GM12878 (cell line): Measurements from ENCODE around the gene ZNF519. TPM values are rescaled to one million over a fixed set of nuclear protein-coding genes. Genes with fewer than 3 reads are reported as not detected.
A peak's percentile ranks its signal among the peaks of the same experiment; 100 is the strongest.

Source experiments
- ATAC-seq: fragments of 200-7000 bp; cut with Tn5 transposase; 3 replicates; pipeline ENCODE4 v1.9.1; 2020; ENCODE audit warnings: mild to moderate bottlenecking, moderate library complexity
- BruUV-seq: library from RNA; stranded (reverse); fragments of 400-500 nt; replicated peaks from 2 replicates; lab custom pipeline; 2021; lab: Mats Ljungman, UMichigan
- CTCF ChIA-PET: fragments of 300-600 bp; sonication (Branson Sonifier 250); formaldehyde crosslinking; extraction: SDS; loops from one replicate; lab custom pipeline; 2021; ENCODE audit warnings: inconsistent platforms; lab: Yijun Ruan, JAX
- POLR2A ChIA-PET: fragments of 350-600 bp; formaldehyde crosslinking; extraction: SDS; loops from one replicate; lab custom pipeline; 2021; ENCODE audit warnings: inconsistent platforms; lab: Charles Lee
- RAD21 ChIA-PET: fragments of 300-600 bp; sonication (Branson Sonifier 250); formaldehyde crosslinking; loops from one replicate; lab custom pipeline; 2023; ENCODE audit warnings: antibody characterized with exemption; ENCODE audit not compliant: unreplicated experiment; lab: Charles Lee
- SMC1A ChIA-PET: fragments of 300-600 bp; sonication (Branson Sonifier 250); formaldehyde crosslinking; loops from one replicate; lab custom pipeline; 2023; ENCODE audit not compliant: unreplicated experiment, uncharacterized antibody; lab: Charles Lee
- DNase-seq: peaks from one replicate; pipeline ENCODE4 v3.0.0-alpha.2; 2011; ENCODE audit warnings: low read depth, low spot score
- FAIRE-seq: peaks from 3 replicates; lab custom pipeline; 2011; peaks lifted over from hg19 to GRCh38; lab: Jason Lieb, UNC
- H2AFZ ChIP-seq: 2 replicates; pipeline ENCODE4 v1.6.0; 2011; ENCODE audit warnings: low read depth, low read length, control low read depth; ENCODE audit not compliant: control insufficient read depth
- H3K27ac ChIP-seq: 2 replicates; pipeline ENCODE4 v1.5.1; 2011; ENCODE audit warnings: control low read depth; ENCODE audit not compliant: control insufficient read depth, insufficient read depth
- H3K27me3 ChIP-seq, 2 experiments: replicated peaks in 1 of 2; 2 replicates each; pipeline versions ENCODE4 v1.6.0 to v1.6.1; 2011; ENCODE audit warnings: low read length in 1 of 2; ENCODE audit not compliant: control insufficient read depth in 2 of 2, insufficient read depth in 2 of 2
- H3K36me3 ChIP-seq, 2 experiments: 2 replicates each; pipeline ENCODE4 v1.5.1; 2011; ENCODE audit warnings: low read length in 1 of 2; ENCODE audit not compliant: control insufficient read depth in 2 of 2, insufficient read depth in 2 of 2
- H3K4me1 ChIP-seq: 2 replicates; pipeline ENCODE4 v1.6.1; 2011; ENCODE audit warnings: mild to moderate bottlenecking, low read length, moderate library complexity, mixed read lengths; ENCODE audit not compliant: control insufficient read depth, insufficient read depth
- H3K4me2 ChIP-seq: 2 replicates; pipeline ENCODE4 v1.6.0; 2011; ENCODE audit warnings: control low read depth; ENCODE audit not compliant: control insufficient read depth, insufficient read depth
- H3K4me3 ChIP-seq: fragments of 200-600 bp; sonication (generic); 2 replicates; pipeline ENCODE4 v1.5.1; 2016
- H3K79me2 ChIP-seq: 2 replicates; pipeline ENCODE4 v1.6.0; 2011; ENCODE audit warnings: low read length; ENCODE audit not compliant: control insufficient read depth, insufficient read depth
- H3K9ac ChIP-seq: 2 replicates; pipeline ENCODE4 v1.8.0; 2011; ENCODE audit warnings: low read length, control low read depth, mixed read lengths; ENCODE audit not compliant: control insufficient read depth, insufficient read depth
- H3K9me3 ChIP-seq: replicated peaks from 3 replicates; pipeline ENCODE4 v1.5.1; 2011; ENCODE audit warnings: mild to moderate bottlenecking, low read length; ENCODE audit not compliant: control insufficient read depth, insufficient read depth
- H4K20me1 ChIP-seq: 2 replicates; pipeline ENCODE4 v1.6.0; 2011; ENCODE audit not compliant: control insufficient read depth, insufficient read depth
- CBFB ChIP-seq: IDR thresholded peaks from 2 replicates; pipeline ENCODE4 v1.6.1; 2016; ENCODE audit warnings: antibody characterized with exemption, low read depth
- CTCF ChIP-seq, 3 experiments: IDR thresholded peaks in 2 of 3; conservative IDR thresholded peaks in 1 of 3; 2 replicates each; pipeline ENCODE4 v1.5.1; 2011; ENCODE audit warnings: low read depth in 3 of 3, low read length in 3 of 3, mild to moderate bottlenecking in 3 of 3, control low read depth in 2 of 3, moderate library complexity in 2 of 3, inconsistent platforms in 1 of 3, mixed read lengths in 1 of 3; ENCODE audit not compliant: control insufficient read depth in 2 of 3, insufficient read depth in 1 of 3; ENCODE audit errors: extremely low read depth in 1 of 3
- HDAC2 ChIP-seq: fragments of 200-600 bp; sonication (generic); IDR thresholded peaks from 2 replicates; pipeline ENCODE4 v1.6.1; 2017
- RAD21 ChIP-seq: IDR thresholded peaks from 2 replicates; pipeline ENCODE4 v1.6.1; 2011; ENCODE audit warnings: mild to moderate bottlenecking, low read depth, low read length, moderate library complexity; ENCODE audit not compliant: insufficient read depth
- RUNX3 ChIP-seq: IDR thresholded peaks from 2 replicates; pipeline ENCODE4 v1.6.1; 2012; ENCODE audit warnings: low read length, inconsistent platforms
- SMC3 ChIP-seq: IDR thresholded peaks from 2 replicates; pipeline ENCODE4 v1.6.1; 2011; ENCODE audit warnings: low read length, improper control_type of control experiment, borderline replicate concordance
- SREBF1 ChIP-seq: IDR thresholded peaks from 2 replicates; pipeline ENCODE4 v1.6.1; 2012; ENCODE audit warnings: mild to moderate bottlenecking, low read length
- YY1 ChIP-seq: IDR thresholded peaks from 2 replicates; pipeline ENCODE4 v1.6.1; 2011; ENCODE audit warnings: low read depth, mild to moderate bottlenecking, low read length
- WGBS: methylation state at CpG from one replicate; pipeline ENCODE4 v1.1.6; 2016; ENCODE audit warnings: low lambda C conversion rate; ENCODE audit not compliant: insufficient replicate concordance, insufficient coverage; ENCODE audit errors: missing lambda C conversion rate; 5-methylcytosine and 5-hydroxymethylcytosine counted together
- in situ Hi-C: fragments of 300-500 bp; cut with MboI; formaldehyde crosslinking; loops from 9 replicates; pipeline ENCODE4 v1.14.3; 2018; ENCODE audit warnings: mixed read lengths
- intact Hi-C: fragments of 100-400 bp; cut with micrococcal nuclease; formaldehyde crosslinking; loops from one replicate; pipeline ENCODE4 v1.14.2; 2022; ENCODE audit not compliant: unreplicated experiment
- polyA plus RNA-seq, 11 experiments: library from polyadenylated mRNA; depleted of rRNA in 4 of 11; unstranded in 6 of 11; stranded (reverse) in 5 of 11; fragments of >200 nt; fragmentation: Nextera tagmentation in 4 of 11; fragmentation: Illumina TruSeq in 1 of 11; extraction: Ambion mirVana in 4 of 11; extraction: Trizol in 1 of 11; gene quantifications; 1 replicate in 1 of 11; 2 replicates in 10 of 11; pipeline versions ENCODE4 v1.2.1 to v1.2.3, GENCODE V29; 2011 to 2016; ENCODE audit warnings: inconsistent platforms in 2 of 11, missing spikeins in 2 of 11, low read depth in 1 of 11
- total RNA-seq, 4 experiments: library from RNA; depleted of rRNA in 3 of 4; stranded (reverse); fragments of >200 nt in 3 of 4; fragmentation: Illumina TruSeq in 1 of 4; extraction: Trizol in 1 of 4; gene quantifications; 2 replicates each; pipeline versions ENCODE4 v1.2.1 to v1.2.3, GENCODE V29; 2013 to 2021

Gene ZNF519
- total and polyA plus RNA-seq, 10 of the 15 experiments (the other 5 are each of a cell fraction or from before 2014, with no cell fraction given): 8.9 to 24.2 (median 13.8) TPM

GRCh38 chr18:14086458-14087231 is 45.6 kb downstream of the ZNF519 start:
- ChIA-PET CTCF (interaction anchor here (0.8 to 3.5 kb wide), 20 partner anchors 8 to 528 kb away, joined by 3 to 50 read pairs (median 4); partner anchors contain the start of gene MC5R), POLR2A (no interaction called here)
- peak; percentile 84 for TF ChIP-seq SMC3
- peak; percentile 83 for TF ChIP-seq RUNX3
- peak; percentile 96 for TF ChIP-seq RAD21
- no peak for TF ChIP-seq HDAC2
- TF ChIP-seq CBFB: peak; percentile 65; the same call in 1 of the 2 replicates
- 0 out of 2 replicates have a peak, but pooled peaks have one; percentile 49 for TF ChIP-seq YY1
- no peak for TF ChIP-seq SREBF1
- TF ChIP-seq CTCF (IDR thresholded peaks at IDR 0.05 in 2 of 3, conservative IDR thresholded peaks at IDR 0.05 in 1 of 3; ENCODE audit: control insufficient read depth in 2 of 3, extremely low read depth in 1 of 3, insufficient read depth in 1 of 3, low read depth in 3 of 3, low read length in 3 of 3): peak; percentile 60 to 75 (median 72)

More at GRCh38 chr18:14086458-14087231, 45.6 kb downstream of the ZNF519 start:
- Histone ChIP-seq H4K20me1 (no peaks in the 10 kb centered on the region), H3K9ac (no peak overlapping the region), H3K4me2 (no peak overlapping the region), H2AFZ (no peak overlapping the region; the same call in 1 of the 2 replicates), H3K27ac (no peak overlapping the region), H3K79me2 (no peaks in the 10 kb centered on the region), H3K9me3 (no peaks in the 10 kb centered on the region), H3K27me3 (no peaks in the 10 kb centered on the region), H3K4me3 (no peak overlapping the region), H3K36me3 (no peaks in the 10 kb centered on the region), H3K4me1 (no peaks in the 10 kb centered on the region)
- ChIA-PET RAD21 (interaction anchor here (0.6 to 3.6 kb wide), 5 partner anchors 34 to 273 kb away, joined by 3 to 17 read pairs (median 8); partner anchors contain the start of gene MC5R), SMC1A (interaction anchor here (0.7 to 2.7 kb wide), 11 partner anchors 14 to 527 kb away, joined by 3 to 18 read pairs (median 4); partner anchors contain the start of gene MC5R)
- ATAC-seq (peak; percentile 74), FAIRE-seq (no peak), DNase-seq (no peak)
- intact Hi-C loops: loop anchor here (1.0 kb wide), 1 partner anchor 262 kb away; the partner anchor contains the start of gene MC5R
- in situ Hi-C loops: loop anchor here (5.0 to 25.0 kb wide), 3 partner anchors 212 to 301 kb away; no protein-coding TSS in a partner anchor
- BruUV-seq: no TSS peak
- WGBS: 27% methylated on average over 9 of the region's 9 CpGs
